ENCODE data around the gene CDNF.

DNA sequence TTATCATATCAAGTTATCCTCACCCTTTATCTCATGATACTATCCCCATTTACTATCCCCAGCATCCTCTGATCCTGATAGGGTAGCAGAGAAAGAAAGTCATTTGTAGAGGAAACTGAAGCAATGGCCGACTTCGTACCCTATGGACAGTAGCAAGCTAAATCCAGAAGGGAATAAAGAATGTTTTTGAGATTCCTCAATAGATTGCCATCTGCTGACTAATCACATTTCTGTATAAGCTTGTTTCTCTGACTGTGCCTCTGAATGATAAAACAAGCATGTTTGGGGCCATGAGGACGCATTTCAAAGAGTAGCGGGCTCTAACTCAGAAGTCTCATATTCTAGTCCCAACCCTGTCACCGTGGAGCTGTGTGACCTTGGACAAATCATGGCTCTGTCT lies 49.9 kb downstream of the CDNF start:
- TF ChIP-seq POLR2AphosphoS5 (IDR thresholded peaks at IDR 0.05; ENCODE audit: insufficient read depth, low read depth, low read length) = no peak
- TF ChIP-seq JUN (IDR thresholded peaks at IDR 0.05; ENCODE audit: borderline replicate concordance, insufficient read depth, insufficient read length, low read depth) = no peak
- TF ChIP-seq CTCF (IDR thresholded peaks at IDR 0.05; ENCODE audit: extremely low read depth in 1 of 2, insufficient read depth in 1 of 2, low read depth in 1 of 2, low read length in 2 of 2) = no peak
- TF ChIP-seq MYC (IDR thresholded peaks at IDR 0.05; ENCODE audit: low read depth, low read length) = no peak
- no peak for TF ChIP-seq EZH2 (IDR thresholded peaks at IDR 0.05; ENCODE audit: borderline replicate concordance, low read depth, low read length, severe bottlenecking)
- TF ChIP-seq, protein P1, sequence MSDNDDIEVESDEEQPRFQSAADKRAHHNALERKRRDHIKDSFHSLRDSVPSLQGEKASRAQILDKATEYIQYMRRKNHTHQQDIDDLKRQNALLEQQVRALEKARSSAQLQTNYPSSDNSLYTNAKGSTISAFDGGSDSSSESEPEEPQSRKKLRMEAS (IDR thresholded peaks at IDR 0.05; ENCODE audit: insufficient read depth, insufficient read length) = no peak
- TF ChIP-seq POLR2A (IDR thresholded peaks at IDR 0.05; ENCODE audit: low read depth, low read length) = no peak
